ENCODE results near the gene RFPL1.

RFPL1 gene

DNA sequence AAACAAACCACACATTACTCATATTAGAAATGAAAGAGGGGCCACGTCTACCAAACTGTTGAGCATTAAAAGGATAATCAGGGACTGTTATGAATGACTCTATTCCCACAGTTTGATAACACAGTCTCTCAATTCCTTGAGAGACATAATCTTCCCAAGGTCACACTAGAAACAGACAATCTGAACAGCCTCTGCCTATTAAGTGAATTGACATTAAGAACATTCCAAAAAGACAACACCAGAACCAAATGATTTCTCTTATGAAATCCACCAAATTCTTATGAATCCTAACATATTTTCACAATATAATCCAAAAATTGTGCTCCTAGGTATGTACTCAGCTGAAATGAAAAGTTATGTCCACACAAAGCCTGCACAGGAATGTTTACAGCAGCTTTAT, 4.6 kb downstream of the RFPL1 start:
- no peak for DNase-seq (ENCODE audit: low read depth in 2 of 2, low spot score in 1 of 2)

DNA sequence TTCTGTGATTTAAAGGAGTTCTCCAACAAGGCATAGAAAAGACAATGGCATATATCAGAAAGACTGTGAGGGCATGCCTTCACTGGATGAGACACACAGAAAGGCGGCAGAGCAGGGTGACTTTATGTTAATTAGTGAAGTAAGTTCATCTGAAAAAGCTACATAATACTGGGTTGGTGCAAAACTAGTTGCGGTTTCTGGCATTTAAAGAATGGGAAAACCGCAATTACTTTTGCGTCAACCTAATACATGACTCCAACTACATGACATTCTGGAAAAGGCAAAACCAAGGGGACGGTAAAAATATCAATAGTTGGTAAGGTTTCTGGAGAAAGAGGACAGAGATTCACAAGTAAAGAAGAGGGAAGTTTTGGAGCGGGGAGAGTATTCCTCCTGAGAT, 5.1 kb downstream of the RFPL1 start:
- no peak for DNase-seq (ENCODE audit: low read depth in 2 of 2, low spot score in 1 of 2)

DNA sequence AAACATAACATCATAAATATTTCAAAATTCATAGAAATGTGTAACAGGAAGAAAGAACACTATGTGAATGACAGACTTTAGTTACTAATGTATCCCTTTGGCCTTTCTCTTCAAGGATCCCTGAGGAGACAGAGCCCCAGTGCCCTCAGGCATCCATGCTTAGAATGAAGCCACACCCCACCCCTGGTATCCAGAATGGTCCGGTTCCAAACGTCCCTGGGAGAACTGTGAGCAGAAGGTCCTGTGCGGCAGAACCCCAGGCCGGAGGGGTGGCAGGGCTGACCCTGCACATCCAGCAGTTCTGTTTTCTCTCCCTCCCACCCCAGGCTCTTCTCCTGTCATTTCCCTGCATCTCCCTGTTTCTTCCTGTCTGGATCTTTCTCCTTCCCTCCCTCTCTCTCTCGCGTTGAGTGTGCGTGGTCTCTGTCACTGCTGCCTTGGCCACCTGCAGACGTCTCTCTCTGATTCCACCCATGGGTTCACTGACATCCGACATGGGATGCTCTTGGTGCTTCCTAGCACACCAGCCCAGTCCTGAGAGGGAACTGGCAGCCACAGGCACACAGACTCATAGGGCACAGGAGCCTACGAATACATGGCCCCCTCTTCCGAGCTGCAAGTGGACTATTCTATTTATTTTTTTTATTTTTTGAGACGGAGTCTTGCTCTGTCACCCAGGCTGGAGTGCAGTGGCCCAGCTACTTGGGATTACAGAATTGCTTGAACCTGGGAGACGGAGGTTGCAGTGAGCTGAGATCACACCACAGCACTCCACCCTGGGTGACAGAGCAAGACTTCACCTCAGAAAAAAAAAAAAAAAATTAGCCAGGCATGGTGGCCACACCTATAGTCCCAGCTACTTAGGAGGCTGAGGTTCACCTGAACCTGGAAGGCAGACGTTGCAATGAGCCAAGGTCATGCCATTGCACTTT, 5.7 kb downstream of the RFPL1 start:
- DNase-seq (ENCODE audit: low read depth in 2 of 2, low spot score in 1 of 2): no peak

DNA sequence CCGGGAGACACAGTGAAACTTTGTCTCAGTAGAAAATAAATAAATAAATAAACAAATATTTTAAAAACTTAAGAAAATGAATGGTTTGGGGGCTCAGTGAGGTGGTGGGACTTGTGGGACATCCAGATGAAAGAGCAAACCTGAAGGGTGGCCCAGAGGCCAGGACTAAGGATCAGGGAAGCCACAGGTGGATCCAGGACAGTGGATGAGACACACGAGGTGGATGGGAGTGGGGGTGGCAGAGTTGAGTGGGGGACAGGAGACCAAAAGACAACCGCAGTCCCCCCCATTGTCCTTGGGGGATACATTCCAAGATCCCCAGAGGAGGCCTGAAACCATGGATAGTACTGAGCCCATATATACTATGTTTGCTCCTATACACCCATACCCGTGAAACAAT, 7.1 kb downstream of the RFPL1 start:
- no peak for DNase-seq (ENCODE audit: low read depth in 2 of 2, low spot score in 1 of 2)

DNA sequence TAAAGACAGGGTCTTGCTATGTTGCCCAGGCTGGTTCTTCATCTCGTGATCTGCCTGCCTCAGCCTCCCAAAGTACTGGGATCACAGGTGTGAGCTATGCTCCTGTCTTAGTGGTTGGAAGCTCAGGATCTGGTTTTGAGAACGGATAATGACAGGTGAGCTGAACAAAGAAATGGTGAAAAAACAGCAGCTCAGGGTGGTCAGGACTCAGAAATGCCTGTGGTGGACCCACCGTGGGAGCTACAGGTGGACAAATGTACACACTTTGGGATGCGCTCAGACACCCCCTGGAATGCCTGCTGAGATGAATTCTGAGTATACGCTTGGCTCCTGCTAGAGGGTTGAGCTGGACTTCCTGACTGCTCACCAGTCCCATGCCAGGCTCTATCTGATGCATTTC, 9.5 kb downstream of the RFPL1 start:
- no peak for DNase-seq (ENCODE audit: low read depth in 2 of 2, low spot score in 1 of 2)

DNA sequence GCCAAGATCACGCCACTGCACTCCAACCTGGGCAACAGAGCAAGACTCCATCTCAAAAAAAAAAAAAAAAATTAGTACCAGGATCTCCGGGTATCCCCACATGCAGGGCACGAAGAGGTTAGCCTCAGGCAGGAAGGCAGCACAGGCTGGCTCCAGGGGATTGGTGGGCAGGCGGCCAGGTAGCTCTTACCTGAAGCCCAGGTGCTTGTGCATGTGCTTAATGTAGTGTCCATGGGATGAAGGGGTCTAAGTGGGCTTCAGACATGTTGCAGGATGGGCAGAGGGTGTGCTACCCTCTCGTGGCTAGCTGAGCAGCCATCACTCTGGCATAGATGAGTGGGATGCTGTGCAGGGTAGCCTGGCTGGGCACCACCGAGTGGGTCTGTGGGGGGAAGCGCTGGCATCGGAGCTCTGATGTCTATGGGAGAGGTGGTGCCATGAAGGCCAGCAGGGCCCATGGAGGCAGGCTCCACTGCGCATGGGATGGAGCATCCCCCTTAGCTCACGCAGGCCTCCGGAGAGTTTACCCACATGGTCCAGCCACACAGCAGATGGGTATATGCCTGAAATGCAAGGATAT, 11.0 kb downstream of the RFPL1 start:
- no peak for DNase-seq (ENCODE audit: low read depth in 2 of 2, low spot score in 1 of 2)

DNA sequence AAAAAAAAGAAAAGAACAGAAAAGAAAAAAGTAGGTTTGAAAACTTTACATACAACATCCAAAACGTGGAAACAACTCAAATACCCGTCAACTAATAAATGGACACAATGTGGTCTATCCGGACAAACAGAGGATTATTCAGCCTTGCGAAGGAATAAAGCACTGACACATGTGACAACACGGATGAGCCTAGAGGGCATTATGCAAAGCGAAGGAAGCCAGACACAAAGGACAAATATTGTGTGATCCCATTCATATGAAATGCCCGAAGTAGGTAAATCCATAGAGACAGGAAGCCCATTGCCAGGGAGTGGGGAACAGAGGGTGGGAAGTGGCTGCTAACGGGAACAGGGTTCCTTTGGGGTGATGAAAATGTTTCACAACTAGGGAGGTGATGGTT, 11.8 kb downstream of the RFPL1 start:
- DNase-seq (ENCODE audit: low read depth in 2 of 2, low spot score in 1 of 2): no peak

DNA sequence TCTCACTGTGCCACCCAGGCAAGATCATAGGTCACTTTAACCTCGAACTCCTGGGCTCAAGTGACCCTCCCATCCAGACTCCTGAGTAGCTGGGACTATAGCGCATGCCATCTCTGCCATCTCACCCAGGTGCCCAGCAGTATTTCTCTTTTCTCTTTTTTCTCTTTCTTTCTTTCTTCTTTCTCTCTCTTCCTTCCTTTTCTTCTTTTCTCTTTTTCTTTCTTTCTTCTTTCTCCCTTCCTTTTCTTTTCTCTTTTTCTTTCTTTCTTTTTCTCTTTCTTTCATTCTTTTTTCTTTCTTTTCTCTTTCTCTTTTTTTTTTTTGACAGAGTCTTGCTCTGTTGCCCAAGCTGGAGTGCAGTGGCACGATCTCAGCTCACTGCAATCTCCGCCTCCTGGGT, 13.5 kb downstream of the RFPL1 start:
- DNase-seq (ENCODE audit: low read depth in 2 of 2, low spot score in 1 of 2): no peak

DNA sequence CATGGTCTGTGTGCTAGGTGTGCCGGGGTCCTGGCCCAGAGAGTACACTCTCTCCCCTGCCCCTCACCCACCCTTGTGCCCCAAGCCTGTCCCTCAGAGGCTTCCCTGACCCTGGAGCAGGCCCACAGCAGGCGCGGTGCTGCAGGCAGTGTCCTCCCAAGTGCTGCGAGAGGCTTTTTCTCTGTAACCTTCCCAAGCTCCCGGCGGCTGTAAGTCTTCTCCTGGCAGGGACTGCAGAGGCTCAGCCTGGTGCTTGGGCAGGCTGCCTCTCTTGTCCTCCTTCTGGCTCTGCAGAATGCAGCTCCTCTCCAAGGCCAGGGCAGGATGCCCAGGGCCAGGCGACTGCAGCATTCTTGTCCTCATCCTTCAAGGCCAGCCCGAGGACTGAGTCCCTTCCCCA, 15.9 kb downstream of the RFPL1 start:
- DNase-seq (ENCODE audit: low read depth in 2 of 2, low spot score in 1 of 2): no peak

DNA sequence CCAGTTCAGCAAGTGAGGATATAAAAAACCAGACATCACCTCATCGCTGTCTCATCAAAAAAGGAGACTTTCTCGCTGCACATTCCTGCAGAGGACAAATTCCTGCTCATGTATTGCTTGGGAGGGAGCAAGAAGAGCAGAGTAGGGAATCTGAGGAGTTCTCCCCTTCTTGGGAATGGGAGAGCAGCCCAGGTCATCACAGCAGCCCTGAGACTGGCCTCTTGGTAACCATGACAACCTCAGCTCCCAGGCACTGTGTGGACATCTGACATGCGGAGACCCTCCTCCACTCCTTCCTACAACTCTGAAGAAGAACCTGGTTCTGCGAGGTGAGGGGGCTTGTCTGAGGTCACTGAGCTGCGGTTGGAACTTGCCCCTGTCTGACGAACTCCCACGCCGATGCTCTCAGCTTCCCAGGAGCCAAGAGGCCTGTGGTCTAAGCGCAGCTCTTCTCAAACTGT, 17.9 kb downstream of the RFPL1 start:
- no peak for DNase-seq (ENCODE audit: low read depth in 2 of 2, low spot score in 1 of 2)

DNA sequence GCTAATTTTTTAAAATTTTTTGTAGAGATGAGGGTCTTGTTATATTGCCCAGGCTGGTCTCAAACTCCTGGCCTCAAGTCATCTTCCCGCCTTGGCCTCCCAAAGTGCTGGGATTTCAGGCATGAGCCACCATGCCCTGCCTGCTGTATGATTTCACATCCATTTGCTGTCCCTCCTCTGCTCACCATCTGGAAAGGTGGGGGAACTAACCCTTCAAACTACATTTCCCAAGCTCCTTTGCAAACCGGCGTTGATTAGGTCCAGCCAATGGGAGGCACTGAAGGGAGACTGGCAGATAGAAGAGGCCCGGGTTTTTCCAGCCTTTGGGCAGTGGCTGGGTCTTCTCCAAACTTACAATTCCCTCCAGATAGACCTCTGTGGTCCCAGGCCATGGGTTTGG, 19.3 kb downstream of the RFPL1 start:
- DNase-seq (ENCODE audit: low read depth in 2 of 2, low spot score in 1 of 2): no peak

DNA sequence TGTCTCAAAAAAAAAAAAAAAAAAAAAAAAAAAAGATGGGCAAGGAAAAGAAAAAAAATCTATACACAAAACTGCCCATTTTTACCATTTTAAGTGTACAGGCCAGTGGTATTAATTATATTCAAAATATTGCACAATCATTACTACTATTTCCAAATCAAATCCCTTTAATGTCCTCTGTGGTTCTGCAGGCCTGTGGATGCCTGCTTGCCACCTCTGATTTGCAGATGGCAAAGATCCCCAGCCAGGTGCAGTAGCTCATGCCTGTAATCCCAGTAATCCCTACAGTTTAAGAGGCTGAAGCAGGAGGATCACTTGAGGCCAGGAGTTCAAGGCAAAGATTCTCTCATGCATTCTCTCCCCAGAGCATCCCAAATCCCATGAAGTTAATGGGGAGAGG, 20.2 kb downstream of the RFPL1 start:
- DNase-seq (ENCODE audit: low read depth in 2 of 2, low spot score in 1 of 2): no peak

DNA sequence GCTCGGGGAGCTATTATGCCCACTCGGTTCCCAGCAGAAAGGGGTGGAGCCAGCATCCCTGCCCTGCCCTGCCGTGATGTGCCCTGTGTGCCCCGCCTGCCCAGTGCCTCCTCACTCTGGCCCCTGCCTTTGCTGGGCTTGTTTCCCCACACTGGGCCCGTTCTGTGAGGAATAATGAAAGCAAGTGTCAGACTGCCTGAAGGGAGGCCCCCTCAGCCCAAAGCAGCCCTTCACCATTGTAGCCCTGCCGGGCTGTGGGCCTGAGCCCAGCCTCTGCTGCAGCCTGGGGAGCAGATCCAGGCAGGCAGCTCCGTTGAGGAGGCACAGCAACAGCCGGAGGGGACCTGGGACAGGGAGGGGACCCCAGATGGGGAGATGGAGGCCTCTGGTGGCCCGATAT, 21.4 kb downstream of the RFPL1 start:
- DNase-seq (ENCODE audit: low read depth in 2 of 2, low spot score in 1 of 2): no peak

DNA sequence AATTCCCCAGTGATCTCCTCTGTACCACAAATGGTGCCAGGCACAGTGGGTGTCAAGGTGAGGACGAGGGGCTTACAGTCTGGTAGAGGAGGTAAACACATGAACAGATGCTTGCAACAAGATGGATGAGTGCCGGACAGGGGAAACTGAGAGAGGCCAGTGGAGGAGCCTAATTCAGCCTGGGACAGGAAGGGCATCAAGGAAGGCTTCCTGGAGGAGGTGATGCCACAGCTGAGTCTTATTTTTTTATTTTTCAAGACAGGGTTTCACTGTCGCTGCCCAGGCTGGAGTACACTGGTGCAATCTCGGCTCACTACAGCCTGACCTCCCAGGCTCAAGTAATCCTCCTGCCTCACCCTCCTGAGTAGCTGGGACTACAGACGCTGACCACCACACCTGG, 22.9 kb downstream of the RFPL1 start:
- DNase-seq (ENCODE audit: low read depth in 2 of 2, low spot score in 1 of 2): no peak

DNA sequence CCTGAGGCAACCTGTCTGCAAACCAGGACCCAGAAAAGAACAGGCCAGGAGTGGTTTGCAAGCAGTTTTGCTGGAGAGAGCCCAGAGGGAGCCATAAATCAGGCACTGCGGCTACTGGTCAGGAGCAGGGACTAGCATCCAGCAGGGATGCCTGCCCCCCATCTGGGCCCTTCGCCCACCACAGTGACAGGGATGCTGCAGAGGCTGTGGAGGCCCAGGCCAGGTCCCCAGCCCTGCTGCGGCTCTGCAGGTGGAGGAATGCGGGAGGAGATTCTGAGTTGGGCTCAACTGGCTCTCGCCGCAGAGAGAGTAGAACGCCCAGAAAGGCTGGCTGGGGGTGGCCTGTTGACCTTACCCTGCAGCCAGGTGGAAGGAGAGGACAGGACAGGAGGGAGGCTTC, 25.2 kb downstream of the RFPL1 start:
- no peak for DNase-seq (ENCODE audit: low read depth in 2 of 2, low spot score in 1 of 2)

DNA sequence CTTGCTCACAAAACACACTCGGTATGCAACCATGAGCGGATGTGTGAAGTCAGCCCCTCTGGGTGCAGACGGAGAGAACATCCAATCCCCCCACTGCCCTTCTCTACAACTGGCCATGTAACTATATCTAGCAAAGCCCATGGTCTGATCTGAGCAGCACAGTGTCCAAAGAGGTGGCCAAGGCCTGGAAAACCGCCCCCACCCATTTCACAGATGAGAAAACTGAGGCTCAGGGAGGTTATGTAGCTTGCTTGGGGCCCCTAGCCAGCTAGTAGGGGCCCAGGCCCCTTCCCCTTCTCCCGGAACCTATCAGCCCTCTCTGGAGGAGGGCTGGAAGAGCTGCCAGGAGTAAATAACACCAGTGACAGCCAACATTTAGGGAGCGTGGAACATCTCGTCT, 26.2 kb downstream of the RFPL1 start:
- DNase-seq (ENCODE audit: low read depth in 2 of 2, low spot score in 1 of 2): no peak

DNA sequence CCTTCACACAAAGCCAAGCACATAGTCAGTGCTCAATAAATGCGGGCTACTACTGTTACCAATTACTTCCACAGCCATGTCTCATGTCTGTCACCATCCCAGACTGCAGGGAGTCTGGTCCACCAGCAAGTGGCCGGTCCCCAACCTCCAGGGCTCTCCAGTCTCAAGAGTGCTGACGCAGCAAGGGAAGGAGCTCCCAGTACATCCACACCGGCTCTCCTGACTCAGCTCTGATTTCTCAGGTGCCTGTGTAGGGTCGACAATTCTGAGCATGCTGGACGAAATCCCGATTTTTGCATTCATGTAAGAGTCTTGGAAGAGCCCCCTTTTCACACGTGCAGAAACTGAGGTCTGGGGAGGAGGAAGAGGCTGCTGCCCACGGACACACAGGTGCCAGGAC, 31.4 kb downstream of the RFPL1 start:
- DNase-seq (ENCODE audit: low read depth in 2 of 2, low spot score in 1 of 2): no peak

DNA sequence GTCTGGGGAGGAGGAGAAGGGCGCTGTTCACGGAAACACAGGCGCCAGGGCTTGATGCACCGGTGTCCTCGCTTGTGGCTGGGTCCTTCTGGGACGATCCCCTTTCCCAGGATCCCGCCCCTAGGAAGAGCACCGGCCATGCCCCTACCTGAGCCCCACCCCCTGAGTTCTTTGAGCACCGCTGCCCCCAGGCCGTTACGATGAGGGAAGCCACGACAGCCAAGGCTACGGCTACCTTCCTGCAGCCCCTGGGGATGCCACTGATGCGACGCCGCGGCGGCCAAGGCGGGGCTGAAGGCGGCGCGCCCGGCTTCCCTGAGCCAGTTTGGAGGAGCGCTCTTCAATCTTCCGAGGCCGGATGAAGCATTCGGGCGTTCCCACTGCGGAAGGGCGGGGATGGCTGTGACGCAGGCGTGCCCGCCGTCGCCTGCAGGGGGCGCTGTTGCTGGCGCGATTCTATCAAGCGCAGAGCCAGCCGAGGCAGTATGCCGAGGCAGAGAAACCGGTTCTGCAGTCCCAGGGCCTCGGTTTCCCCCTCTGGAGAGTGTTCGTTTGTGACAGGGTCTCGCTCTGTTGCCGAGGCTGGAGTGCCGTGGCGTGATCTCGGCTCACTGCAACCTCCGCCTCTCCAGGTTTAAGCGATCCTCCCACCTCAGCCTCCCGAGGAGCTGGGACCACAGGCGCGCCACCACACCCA, 31.9 kb downstream of the RFPL1 start:
- peak in 1 of 2 donors; percentile 4 for DNase-seq (ENCODE audit: low read depth in 2 of 2, low spot score in 1 of 2)

DNA sequence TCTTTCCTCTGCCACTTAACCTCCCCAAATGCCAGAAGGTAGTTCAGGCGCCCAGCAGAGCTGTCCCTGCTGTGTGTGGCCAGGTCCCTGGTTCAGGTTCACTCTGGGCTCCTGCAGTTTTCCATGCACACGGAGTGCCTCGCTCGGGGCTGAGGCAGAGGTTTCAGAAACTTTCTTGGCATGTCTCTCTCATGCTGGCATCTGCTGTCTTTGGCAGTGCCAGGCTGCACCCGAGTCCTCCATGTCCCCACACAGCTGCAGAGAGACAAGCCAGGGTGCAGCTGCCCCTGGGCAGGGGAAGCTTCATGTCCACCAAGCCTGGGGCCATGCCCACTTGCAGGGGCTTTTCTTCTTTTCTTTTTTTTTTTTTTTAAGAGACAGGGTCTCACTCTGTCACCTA, 34.6 kb downstream of the RFPL1 start:
- no peak for DNase-seq (ENCODE audit: low read depth in 2 of 2, low spot score in 1 of 2)

DNA sequence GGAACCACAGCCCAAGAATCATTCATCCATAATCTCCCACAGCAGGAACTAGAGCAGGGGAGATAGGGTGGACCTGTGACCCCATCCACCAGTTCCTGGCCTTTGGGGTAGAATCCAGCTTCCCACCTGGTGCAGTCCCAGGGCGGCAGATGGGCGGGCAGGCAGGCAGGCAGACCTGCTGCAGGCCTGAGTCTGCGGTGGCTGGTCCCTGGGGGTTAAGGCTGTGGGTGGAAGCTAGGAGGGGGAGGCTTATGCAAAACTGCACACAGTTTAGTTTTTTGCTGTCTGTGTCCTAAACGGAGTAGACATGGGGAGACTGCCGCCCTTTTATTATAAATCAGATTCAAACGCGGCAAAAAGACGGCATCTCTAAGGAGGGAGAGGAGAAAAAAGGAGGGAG, 37.2 kb downstream of the RFPL1 start:
- no peak for DNase-seq (ENCODE audit: low read depth in 2 of 2, low spot score in 1 of 2)

DNA sequence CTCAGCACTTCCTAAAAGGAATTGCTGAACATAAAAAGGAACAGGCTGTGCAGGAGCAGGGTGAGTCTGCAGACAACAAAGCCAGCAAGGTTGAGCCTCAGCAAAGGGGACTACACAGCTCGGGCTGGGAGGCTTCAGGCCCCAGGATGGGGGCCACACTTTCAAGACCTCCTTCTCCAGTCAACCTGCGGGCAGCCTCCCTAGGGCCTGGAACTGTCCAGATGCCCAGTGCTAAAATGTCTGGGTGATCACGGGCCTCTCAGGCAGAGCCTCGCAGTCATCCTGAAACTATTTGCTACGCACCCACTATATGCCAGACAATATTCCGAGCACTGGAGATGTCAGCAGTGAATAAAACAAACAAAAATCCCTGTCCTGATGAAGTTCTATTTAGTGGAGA, 37.7 kb downstream of the RFPL1 start:
- DNase-seq (ENCODE audit: low read depth in 2 of 2, low spot score in 1 of 2): no peak

DNA sequence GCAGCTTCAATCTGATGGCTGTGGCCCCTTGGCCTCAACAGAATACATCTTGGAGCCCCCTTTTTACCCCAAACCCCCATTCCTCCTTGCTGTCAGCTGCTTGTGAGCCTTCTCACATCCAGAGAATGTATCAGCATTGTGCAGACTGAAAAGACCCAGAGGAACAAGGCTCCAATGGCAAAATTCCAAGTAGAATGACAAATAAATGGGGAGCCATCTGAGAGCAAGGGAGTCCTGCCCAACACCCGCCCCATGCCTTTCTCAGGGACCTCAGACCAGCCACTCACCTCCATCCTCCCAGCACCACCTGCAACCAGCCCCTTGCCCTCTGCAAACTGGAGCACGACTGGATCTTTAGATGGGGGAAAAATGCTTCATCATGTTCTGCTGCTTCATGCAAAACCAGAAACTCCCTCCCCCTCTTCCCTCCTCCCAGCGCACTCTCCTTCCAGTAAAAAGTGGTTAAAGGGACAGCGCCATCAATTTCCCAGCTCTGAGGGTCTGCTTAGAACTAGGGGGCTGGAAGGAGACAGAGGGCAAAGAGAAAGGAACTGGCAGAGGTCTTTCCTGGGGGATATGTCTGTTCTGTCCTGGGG, 39.4 kb downstream of the RFPL1 start:
- no peak for DNase-seq (ENCODE audit: low read depth in 2 of 2, low spot score in 1 of 2)
